Measurements from ENCODE around the gene MTHFSD. TPM values are rescaled to one million over a fixed set of nuclear protein-coding genes. Genes with fewer than 3 reads are reported as not detected.

Gene MTHFSD
- total RNA-seq, 1 experiment from 2014 or later = 15.4 TPM

DNA sequence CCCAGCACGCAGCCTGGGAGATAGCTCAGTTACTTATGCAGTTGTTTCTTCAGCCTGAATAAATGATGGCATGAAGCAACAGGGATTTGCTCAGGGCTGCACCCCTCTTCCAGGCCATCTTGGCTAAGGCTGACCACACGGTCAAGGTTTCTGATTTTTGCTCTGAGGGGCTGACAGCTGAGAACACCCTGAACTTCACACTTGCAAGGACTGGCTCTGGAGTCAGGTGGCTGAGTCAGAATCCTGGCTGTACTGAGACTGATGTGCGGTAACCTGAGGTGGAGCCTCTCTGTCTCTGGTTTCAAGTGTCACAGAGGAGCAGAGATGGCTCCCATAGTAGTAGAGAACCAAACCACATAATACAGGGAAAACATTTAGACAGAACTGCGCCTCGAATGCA, 4.8 kb downstream of the MTHFSD start:
- no peak for DNase-seq (ENCODE audit: low spot score)

DNA sequence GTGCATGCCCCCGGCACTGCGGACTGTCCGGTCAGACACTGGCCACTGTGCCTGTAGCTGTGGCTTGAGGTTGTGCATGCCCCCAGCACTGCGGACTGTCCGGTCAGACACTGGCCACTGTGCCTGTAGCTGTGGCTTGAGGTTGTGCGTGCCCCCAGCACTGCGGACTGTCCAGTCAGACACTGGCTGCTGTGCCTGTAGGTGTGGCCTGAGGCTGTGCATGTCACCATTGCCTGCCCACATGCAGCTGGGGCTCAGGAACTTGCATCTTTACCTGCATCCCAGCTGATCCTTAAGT, 5.2 kb downstream of the MTHFSD start:
- no peak for DNase-seq (ENCODE audit: low spot score)

DNA sequence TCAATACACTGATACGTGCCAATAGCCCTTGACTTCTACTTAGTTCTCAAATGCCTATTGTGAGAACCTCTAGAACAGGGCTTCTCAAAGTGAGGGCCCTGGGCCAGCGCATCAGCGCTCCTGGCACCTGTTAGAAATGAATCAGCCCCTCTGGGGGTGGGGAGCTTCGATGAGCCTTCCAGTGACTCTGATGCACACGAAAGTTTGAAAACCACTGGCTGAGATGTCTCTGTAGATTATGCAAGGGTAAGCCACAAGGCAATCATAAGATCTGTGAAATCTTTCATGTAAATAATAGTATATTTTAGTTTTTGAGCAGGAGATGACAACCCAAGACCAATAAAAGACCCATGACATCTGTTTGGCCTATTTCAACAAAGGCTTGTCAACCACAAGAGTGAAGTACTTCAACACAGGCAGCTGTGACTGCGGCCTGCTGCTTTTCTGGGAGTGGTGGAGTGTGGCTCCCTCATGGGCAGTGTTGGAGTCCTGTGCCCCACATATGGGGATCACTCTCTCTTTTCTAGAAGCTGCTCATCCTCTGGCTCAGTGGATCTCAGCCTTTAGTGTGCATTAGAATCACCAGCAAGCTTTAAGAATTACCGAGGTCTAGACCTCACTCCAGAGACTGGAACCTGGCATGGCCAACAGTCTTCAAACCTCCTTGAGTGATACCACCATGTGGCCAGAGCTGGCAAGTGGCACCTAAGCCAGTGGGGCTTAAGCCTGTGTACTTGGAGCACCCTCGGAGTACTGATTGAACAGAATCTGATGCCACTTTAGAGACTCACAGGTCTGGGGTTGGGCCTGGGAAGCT, 5.8 kb downstream of the MTHFSD start:
- no peak for DNase-seq (ENCODE audit: low spot score)

DNA sequence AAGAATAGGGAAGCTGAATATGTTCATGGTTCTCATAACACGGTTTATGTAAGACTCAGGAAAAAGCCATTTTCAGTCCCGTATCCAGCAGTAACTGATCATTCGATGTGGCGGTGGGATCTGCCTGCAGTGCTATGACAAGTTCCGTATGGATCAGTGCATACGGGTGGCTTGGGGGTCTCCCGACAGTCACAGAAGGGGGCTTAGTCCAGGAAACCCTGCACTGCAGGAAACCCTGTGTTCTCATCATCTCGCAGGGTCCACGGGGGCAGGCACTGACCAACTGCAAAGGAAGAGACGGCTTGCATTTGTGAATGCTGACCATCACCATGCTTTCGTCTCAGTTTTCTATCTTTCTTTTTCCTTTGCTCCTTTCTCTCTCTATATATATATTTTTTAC, 7.7 kb downstream of the MTHFSD start:
- no peak for DNase-seq (ENCODE audit: low spot score)

DNA sequence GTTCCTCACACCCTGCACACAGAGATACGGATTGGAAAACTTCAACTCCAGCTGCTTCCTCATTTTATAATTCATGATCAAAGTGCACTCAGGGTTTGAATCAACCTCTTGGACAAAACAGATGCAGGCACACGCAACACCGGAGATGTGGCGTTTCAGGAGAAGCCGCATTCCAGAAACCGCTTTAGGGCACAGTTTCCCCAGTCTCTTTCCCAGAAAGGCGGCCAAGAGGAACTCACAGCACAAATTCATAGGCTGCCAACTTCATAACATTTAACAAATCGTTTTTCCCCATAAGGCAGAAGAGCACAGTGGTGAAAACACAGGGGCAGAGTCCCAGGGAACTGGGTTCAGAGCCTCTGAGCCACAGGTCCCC, 8.4 kb downstream of the MTHFSD start:
- no peak for DNase-seq (ENCODE audit: low spot score)

DNA sequence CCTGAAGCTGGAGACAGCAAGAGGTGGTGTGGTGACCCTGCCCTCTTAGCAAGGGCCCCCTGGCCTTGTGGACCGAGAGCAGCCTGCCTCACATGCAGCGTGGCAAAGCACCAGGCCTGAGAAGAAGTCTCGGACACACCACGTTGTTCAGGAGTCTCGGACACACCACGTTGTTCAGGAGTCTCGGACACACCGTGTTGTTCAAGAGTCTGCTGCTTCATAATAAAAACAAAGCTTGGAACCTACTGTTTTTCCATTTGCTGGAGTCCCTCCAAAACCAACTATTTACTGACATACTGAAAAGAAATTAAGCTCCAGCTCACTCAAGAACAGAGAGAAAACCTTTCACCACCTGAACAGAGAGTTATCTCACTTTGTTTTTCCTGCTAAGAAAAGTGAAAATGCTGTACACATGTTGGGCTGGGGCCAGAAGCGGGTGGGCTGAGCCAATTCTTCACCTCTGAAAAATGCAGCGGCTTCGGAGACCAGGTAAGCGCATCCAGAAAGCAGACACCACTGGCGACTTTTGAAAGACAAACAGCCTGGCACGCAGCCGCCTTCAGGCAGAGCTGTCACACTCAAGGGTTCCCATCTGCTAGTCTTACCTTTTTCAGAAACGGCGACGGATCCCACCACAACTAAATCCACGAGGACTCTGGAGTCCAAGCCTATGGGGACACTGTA, 8.9 kb downstream of the MTHFSD start:
- DNase-seq (ENCODE audit: low spot score) = no peak

DNA sequence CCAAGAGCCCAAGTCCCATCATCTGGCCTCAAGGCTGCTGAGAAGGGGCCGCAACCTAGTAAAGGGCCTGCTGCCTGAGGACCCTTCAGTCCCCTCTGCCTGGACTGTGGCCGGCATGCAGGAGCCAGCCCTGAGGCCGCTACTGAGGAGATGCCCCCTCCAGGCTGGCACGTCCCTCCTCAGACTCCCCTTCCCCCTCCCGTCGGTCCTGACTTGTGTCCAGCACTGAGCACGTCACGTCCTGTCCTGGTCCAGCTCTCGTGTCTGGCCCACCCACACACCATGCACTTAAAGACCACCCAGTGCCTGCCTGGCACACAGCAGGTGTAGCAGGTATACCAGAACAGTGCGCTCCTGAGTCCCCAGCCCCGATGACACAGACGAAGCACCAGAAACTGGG, 9.6 kb downstream of the MTHFSD start:
- DNase-seq (ENCODE audit: low spot score) = no peak

DNA sequence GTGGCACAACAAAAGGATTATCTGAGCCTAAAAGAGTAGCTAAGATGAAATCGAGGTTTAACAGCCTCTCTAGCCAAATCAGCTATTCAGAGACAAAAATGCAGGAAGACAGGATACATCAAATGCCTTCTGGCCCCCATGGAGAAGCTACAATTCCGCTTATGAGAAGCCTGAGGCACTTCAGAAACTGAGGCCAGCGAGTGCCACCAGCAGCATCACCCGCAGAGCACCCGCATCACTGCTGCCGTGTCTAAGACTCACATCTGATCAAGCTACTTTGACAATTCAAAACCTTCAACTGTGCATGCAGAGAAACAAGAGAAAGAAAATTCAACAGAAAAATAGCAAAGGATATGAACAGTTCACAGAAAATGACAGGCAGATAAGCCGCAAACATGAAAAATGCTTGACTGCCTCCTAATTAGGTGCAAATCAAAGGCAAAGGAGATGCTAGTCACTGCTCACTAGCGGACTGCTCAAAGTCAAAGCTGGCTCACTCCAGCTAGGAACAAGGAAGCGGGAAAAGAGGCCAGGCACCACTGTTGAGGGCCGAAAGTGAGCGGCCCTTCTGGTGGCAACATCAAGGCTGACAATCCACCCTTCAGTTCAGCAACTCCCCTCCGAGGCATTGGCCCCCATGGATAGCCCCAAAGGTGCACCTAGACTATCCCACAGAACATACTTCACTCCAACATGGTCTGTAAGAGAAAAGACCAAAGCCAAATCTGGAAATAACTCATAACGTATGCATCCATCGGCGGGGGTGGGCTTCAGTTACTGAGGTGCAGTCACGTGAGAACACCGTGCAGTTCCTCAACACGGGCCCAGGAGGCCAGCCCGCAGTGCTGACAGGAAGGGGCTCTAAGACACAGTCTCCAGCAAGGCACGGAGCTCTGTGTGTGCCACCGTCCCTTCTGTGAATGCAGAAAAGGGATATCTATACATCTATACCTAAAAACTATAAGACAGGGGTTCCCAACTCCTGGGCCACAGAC, 12.0 kb downstream of the MTHFSD start:
- DNase-seq (ENCODE audit: low spot score) = no peak

DNA sequence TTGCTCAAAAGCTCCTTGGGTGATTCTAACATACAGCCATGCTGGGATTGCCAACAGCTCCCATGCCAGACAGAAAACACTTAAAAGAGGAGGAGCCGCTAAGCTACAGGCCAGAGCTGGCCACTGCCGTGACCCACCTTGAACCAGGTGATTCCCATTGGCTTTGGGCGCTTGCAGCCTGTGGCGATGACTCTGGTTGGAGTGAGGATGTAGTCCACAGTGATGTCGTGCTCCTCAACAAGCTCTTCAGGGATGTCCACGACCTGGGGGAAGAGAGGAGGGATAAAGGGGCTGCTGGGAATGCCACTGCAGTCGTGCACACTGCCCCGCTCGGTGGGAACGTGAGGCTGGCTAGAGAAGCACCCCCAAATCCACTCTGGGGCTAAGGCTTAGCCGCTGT, 13.5 kb downstream of the MTHFSD start:
- no peak for DNase-seq (ENCODE audit: low spot score)

DNA sequence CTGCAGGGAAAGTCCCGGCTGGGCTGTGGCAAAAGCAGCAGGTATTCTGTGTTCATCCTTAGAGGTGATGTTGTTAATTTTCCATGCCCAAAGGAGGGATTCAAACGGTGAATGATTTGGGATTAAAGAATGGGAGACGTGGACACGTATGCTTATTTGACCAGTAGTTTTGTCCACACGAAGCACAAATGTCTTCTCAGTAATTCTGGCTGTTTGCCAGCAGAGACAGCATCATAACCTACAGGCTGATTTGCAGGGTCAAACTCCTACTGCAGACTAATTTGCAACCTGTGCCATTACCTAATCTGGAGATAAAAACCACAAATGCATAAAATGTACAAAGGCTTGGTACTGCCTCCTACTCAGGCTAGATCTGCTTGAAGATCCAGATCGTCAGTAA, 14.1 kb downstream of the MTHFSD start:
- DNase-seq (ENCODE audit: low spot score) = no peak

DNA sequence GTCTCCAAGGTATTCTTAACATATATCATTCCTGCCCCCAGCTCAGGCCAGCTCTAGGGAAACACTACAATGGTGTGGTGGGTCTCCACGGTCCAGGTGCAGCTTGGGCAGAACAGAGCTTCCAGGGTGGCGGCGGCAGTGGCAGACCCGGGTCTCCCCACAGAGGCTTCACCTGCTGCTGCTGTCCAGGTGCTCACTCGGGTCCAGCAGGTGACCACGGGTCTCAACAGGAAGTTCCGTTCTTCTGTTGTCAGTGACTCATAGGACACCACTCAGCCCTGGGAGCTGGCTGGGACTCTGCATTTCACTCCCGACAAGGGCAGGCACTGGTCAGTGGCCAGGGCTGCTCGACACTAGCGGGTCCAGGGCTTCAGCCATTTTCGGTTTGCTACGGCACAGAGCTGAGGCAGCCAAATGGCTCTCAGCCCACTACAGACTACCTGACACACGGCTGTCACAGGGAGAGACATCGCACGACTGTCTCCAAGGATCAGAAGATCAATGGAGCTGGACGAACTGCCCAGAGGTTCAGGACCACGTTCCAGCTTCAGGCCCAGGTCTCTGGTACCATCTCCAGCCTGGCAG, 16.7 kb downstream of the MTHFSD start:
- DNase-seq (ENCODE audit: low spot score) = no peak

DNA sequence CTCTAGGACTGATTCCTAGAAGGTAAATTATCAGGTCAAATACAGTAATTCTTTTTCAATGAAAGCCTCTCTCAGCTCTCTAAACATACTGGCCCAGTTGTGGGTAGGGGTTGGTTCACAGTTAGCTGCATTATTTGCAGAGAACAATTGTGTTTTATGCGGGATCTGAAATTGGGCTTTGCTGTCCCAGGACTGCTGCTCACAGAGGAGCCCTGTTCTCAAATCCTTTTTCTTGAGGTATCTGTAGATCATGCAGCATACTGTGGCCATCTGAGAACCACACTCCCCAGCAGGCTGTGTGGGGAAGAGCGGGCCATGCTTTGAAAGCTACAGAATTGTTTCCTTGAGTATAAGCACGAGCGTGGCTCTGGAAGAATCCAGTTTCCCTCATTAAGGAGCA, 17.5 kb downstream of the MTHFSD start:
- DNase-seq (ENCODE audit: low spot score) = no peak

DNA sequence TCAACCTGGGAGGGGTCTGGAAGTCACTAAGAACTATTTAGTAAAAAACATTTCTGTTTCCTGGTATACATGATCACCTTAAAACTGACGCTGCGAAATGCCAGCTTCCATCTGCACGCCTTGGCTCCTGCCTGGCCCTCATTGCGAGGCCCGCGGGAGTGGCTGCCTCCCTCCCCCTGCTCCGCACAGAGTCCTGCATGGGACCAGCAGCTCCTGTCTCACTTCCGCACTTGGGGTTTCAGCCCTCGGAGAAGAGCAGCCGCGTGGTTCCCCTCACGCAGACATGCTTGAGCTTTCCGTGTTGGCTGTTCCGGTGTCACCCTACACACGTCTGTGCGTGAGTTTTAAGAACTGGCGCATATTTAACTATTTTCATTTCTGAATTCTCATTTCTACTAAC, 18.4 kb downstream of the MTHFSD start:
- no peak for DNase-seq (ENCODE audit: low spot score)

DNA sequence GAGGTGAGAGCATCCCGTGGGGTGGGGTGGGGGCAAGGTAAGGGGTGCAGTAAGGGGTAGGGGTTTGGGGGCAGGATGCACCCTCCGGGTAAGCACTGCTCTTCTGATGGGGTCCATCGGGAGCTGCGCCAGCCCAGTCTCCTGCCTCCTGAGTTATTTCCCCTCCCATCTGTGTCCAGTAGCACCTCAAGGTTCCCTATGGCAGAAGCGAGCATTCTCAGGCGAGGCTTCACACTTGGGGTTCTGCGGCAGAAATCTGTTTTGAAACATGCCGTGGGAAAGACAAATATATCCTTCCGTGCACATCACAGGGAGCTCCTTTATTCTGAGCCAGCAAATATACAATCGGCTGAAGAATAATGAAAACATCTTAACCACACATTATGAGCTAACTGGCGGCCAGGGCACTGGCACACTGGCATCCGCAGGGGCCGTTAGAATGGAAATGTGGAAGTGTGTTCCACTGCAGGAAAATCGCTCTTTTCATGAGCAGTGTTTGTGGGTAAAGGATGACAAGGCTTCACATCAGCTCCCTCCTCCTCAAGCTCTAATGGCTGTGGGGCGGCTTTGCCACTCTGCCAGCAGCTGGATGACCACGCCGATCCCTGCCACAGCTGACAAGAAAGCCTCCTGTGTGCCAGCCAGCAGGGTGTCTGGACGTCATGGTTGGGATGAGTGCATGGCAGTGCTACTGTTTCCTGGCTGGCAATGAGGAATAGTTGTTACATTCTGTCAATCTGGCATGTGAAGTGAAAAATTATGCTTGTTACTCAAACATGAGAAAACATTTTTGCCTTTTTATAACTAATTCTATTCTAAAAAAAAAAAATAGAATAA, 20.0 kb downstream of the MTHFSD start:
- no peak for DNase-seq (ENCODE audit: low spot score)

DNA sequence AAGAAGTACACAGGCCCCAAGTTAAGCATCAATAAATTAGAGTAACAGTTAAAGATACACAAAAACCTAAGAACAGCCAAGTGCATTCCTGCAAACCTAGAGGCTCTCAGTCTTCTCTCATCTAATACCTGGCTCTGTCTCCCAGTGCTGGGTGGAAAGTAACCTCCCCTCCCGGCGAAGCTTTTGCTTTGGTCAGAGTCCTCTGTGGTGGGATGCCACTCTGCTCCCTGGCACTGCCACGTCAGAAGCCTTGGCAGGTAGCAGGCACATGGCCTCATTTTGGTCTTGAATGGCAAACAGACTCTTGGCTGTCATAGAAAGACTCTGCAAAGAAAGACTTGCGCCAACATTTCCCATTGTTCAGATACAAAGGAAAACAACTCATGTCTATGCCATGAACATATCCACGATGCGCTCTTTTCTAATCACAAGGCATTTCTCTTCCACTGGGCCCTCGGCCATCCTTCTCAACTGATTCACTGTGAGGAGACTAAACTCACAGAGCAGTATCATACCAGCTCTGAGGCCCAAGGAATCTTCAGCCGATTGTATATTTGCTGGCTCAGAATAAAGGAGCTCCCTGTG, 21.2 kb downstream of the MTHFSD start:
- no peak for DNase-seq (ENCODE audit: low spot score)

DNA sequence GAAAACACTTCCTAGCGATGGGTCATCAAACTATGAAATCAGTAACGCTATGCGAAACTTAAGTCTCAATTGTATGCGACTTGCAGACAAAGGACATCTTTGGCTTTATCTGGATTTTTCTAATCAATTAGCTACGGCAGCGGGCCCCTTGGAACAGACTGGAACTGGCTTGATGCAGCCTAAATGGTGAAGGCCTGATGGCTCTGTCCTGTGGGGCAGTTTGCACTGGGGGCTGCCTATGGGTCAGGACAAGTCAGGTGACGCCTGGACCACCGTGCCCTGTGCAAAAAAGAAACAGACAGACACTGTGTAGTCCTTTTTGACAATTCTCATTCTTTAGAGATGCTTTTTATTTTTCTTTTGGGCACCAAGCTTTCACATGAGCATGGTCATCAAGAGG, 22.0 kb downstream of the MTHFSD start:
- DNase-seq (ENCODE audit: low spot score) = no peak

DNA sequence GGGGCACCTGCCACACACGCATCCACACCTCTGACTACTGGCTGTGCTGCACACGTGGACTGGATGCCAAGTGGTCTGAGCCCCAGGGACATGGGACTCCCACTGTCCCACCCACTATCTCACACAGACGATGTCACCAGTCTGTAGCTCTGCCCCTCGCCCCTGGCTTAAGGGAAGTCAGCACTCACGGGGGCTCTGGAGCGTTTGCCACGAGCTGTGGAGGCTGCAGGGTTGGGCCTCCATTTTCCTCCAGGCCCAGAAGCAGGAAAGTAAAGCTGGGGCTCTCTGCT, 22.6 kb downstream of the MTHFSD start:
- no peak for DNase-seq (ENCODE audit: low spot score)

DNA sequence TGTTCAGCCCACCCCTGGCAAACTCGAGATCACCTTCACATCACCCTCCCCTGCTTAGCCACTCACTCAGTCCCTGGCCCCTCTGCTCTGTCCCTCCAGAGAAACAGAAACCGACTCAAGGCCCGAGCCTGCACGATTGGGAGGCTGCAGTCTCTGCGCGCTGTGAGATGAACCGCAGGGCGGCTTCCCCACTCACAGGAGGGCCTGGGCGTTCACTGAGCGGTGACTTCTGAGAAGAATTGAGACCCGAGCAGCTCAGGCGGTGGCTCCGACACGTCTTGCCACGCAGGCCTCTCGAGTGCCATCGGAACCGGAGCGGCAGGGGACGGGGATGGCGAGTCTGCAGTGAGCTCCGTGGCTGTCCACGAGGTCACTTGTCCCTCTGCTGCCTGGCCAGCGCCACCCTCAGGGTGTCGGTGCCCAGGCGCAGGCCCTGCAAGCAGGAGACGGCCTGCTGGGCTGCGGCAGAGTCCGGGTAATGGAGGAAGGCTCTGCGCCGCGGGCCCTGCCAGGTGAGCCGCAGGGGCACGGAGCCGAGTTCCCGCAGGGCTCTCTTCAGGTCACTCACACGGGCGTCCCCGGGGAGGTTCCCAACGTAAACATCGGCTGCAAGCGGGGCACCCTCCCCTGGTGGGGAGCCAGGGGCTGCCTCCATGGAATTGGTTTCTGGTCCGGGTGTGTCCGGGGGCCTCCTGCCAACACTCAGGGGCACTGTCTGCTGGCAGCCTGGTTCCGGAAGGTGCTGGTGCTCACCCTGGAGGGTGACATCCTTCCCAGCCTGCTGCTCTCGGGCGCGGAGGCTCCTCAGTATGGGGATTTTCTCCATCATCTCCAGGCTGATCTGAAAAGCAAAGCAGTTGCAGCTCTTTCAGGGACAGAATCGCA, 23.2 kb downstream of the MTHFSD start:
- no peak for DNase-seq (ENCODE audit: low spot score)

DNA sequence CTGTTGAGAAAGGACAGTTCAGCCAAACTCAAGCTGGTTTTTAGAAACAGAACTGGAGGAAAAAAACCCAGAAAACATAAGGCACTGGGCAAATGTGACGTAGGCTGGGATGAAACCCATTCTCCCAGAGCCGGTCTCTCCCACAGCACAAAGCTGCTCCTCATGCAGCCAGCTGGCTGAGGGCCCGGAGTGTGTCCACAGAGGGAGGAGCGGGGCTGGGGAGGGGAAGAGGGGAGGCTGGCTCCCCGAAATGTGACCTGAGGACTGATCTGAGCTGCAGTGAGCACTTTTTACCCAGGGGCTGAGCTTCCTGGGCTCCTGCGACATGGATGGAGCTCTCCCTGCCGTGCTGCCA, 23.9 kb downstream of the MTHFSD start:
- no peak for DNase-seq (ENCODE audit: low spot score)
